OCI-LY7 (cell line): ENCODE results near the gene CCDC187. TPM values are rescaled to one million over a fixed set of nuclear protein-coding genes. Genes with fewer than 3 reads are reported as not detected.

Source experiments
- BruUV-seq: library from RNA; stranded (reverse); fragments of 400-500 nt; replicated peaks from 2 replicates; lab custom pipeline; 2021; lab: Mats Ljungman, UMichigan
- CTCF ChIA-PET: fragments of 300-600 bp; sonication (Branson Sonifier 250); formaldehyde crosslinking; loops from one replicate; lab custom pipeline; 2022; ENCODE audit warnings: antibody characterized with exemption; ENCODE audit not compliant: unreplicated experiment; lab: Charles Lee
- POLR2A ChIA-PET: fragments of 300-600 bp; sonication (Branson Sonifier 250); formaldehyde crosslinking; loops from one replicate; lab custom pipeline; 2022; ENCODE audit warnings: antibody characterized with exemption; lab: Charles Lee
- DNase-seq: peaks from one replicate; pipeline ENCODE4 v3.0.0-alpha.2; 2015; ENCODE audit warnings: low spot score
- H2AFZ ChIP-seq: fragments of 200-600 bp; sonication (generic), shearing (Covaris generic); 2 replicates; pipeline ENCODE4 v1.6.1; 2014; ENCODE audit warnings: mild to moderate bottlenecking, antibody characterized with exemption, low read length, moderate library complexity
- H3K27ac ChIP-seq: fragments of 200-600 bp; sonication (generic); 2 replicates; pipeline ENCODE4 v1.5.1; 2014; ENCODE audit warnings: mixed run types, low read depth, mild to moderate bottlenecking, moderate library complexity, low read length, inconsistent platforms; ENCODE audit not compliant: poor library complexity, severe bottlenecking
- H3K36me3 ChIP-seq: fragments of 200-600 bp; sonication (generic); 2 replicates; pipeline ENCODE4 v1.6.1; 2014; ENCODE audit warnings: mild to moderate bottlenecking, antibody characterized with exemption, low read length, moderate library complexity, mixed read lengths; ENCODE audit not compliant: insufficient read depth
- H3K4me1 ChIP-seq: fragments of 200-600 bp; sonication (generic); 2 replicates; pipeline ENCODE4 v1.5.1; 2014; ENCODE audit warnings: mild to moderate bottlenecking, low read length; ENCODE audit not compliant: insufficient read depth, poor library complexity, severe bottlenecking
- H3K4me2 ChIP-seq: fragments of 200-600 bp; sonication (generic); 2 replicates; pipeline ENCODE4 v1.6.1; 2014; ENCODE audit warnings: mild to moderate bottlenecking, low read length
- H3K4me3 ChIP-seq: fragments of 200-600 bp; sonication (generic); 2 replicates; pipeline ENCODE4 v1.5.1; 2014; ENCODE audit warnings: mild to moderate bottlenecking, low read depth, low read length; ENCODE audit not compliant: poor library complexity, severe bottlenecking
- H3K79me2 ChIP-seq: fragments of 200-600 bp; sonication (generic); 2 replicates; pipeline ENCODE4 v1.6.1; 2016; ENCODE audit warnings: low read depth, mild to moderate bottlenecking, low read length, moderate library complexity, mixed read lengths; ENCODE audit not compliant: insufficient read depth
- H3K9me2 ChIP-seq: fragments of 200-600 bp; sonication (generic); 2 replicates; pipeline ENCODE4 v1.6.1; 2016; ENCODE audit warnings: mild to moderate bottlenecking, low read length, mixed read lengths; ENCODE audit not compliant: insufficient read depth
- H3K9me3 ChIP-seq: fragments of 200-600 bp; sonication (generic); 2 replicates; pipeline ENCODE4 v1.6.1; 2014; ENCODE audit warnings: mild to moderate bottlenecking, mixed run types, low read length, mixed read lengths
- H4K20me1 ChIP-seq: fragments of 200-600 bp; sonication (generic); 2 replicates; pipeline ENCODE4 v1.6.1; 2014; ENCODE audit warnings: mild to moderate bottlenecking, antibody characterized with exemption, low read length, moderate library complexity, mixed read lengths; ENCODE audit not compliant: insufficient read depth
- EZH2phosphoT487 ChIP-seq: fragments of 200-600 bp; sonication (generic); IDR thresholded peaks from 2 replicates; pipeline ENCODE4 v1.6.1; 2018; ENCODE audit warnings: low read depth, borderline replicate concordance, mild to moderate bottlenecking, mixed run types, antibody characterized with exemption, low read length, moderate library complexity, mixed read lengths
- intact Hi-C: fragments of 100-400 bp; cut with micrococcal nuclease; formaldehyde crosslinking; loops from one replicate; pipeline ENCODE4 v1.10.0; 2022; ENCODE audit not compliant: unreplicated experiment
- total RNA-seq, 2 experiments: library from RNA; depleted of rRNA in 1 of 2; stranded (reverse); fragments of >200 nt in 1 of 2; shearing (Covaris generic) in 1 of 2; gene quantifications; 2 replicates each; pipeline ENCODE4 v1.2.3, GENCODE V29; 2014 to 2022
- TF ChIP-seq, protein P1 (sequence below): fragments of 200-600 bp; sonication (generic); conservative IDR thresholded peaks from 2 replicates; pipeline ENCODE4 v1.5.1; 2014; ENCODE audit warnings: mild to moderate bottlenecking, antibody characterized with exemption, low read length, moderate library complexity, mixed read lengths

CCDC187 gene
- total RNA-seq, 2 experiments from 2014 or later, result not detected

DNA sequence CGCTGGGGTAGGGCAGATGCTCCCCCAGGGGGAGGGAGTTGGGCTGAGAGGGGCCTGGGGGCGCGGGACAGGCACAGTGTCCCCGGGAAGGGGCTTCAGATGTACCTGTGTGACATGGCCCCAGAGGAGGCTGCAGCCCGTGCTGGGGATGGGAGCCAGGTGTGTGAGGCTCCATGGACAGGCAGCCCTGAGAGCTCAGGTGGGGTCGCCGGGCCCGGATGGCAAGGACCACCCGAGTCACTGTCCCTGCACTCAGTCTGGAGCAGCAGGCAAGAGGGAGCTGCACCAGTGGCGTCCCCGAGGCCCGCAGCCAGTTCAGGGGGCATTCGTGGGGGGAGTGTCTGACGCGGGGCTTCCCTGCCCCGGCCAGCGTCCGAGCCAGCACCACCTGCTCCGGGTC is 18.9 kb downstream of the CCDC187 start:
- H3K4me1 ChIP-seq, result peaks cover 23% of the 10 kb centered on the region
- no peaks in the 10 kb centered on the region for H3K9me2 ChIP-seq
- DNase-seq, result no peak
- H3K27ac ChIP-seq, result no peak overlapping the region
- no peaks in the 10 kb centered on the region for H4K20me1 ChIP-seq
- intact Hi-C loops, result no loop called here
- H3K79me2 ChIP-seq, result no peaks in the 10 kb centered on the region
- BruUV-seq, result no TSS peak
- H3K36me3 ChIP-seq, result no peaks in the 10 kb centered on the region
- POLR2A ChIA-PET, result no interaction called here
- no peaks in the 10 kb centered on the region for H3K9me3 ChIP-seq
- no peak for TF ChIP-seq EZH2phosphoT487
- TF ChIP-seq, protein P1, sequence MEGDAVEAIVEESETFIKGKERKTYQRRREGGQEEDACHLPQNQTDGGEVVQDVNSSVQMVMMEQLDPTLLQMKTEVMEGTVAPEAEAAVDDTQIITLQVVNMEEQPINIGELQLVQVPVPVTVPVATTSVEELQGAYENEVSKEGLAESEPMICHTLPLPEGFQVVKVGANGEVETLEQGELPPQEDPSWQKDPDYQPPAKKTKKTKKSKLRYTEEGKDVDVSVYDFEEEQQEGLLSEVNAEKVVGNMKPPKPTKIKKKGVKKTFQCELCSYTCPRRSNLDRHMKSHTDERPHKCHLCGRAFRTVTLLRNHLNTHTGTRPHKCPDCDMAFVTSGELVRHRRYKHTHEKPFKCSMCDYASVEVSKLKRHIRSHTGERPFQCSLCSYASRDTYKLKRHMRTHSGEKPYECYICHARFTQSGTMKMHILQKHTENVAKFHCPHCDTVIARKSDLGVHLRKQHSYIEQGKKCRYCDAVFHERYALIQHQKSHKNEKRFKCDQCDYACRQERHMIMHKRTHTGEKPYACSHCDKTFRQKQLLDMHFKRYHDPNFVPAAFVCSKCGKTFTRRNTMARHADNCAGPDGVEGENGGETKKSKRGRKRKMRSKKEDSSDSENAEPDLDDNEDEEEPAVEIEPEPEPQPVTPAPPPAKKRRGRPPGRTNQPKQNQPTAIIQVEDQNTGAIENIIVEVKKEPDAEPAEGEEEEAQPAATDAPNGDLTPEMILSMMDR, result no peak
- H3K4me2 ChIP-seq, result no peak overlapping the region
- CTCF ChIA-PET, result no interaction called here
- H3K4me3 ChIP-seq, result no peak overlapping the region
- H2AFZ ChIP-seq, result no peak overlapping the region

DNA sequence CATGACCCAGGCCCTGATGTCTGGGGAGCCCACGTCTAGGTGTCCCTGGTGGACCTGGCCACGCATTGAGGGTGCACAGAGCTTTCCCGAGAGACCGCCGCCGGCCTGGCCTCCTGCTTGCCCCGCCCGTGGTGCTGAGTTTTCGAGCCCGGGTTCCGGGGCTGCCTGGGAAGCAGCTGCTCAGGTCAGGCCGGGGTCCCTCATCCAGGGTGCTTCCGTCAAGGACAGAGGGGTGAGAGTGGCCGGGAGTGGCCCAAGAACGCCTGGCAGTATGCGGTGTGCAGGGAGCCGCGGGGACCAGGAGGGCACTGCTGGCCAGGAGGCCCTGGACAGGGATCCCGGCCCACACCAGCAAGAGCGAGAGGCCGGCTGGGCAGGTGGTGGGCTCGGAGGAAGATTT is 19.6 kb downstream of the CCDC187 start:
- no peak overlapping the region for H3K27ac ChIP-seq
- TF ChIP-seq EZH2phosphoT487, result no peak
- TF ChIP-seq, protein P1, result no peak
- no peak overlapping the region for H2AFZ ChIP-seq
- ChIA-PET POLR2A (no interaction called here), CTCF (no interaction called here)
- no peak overlapping the region for H3K4me2 ChIP-seq
- DNase-seq, result no peak
- H4K20me1 ChIP-seq, result no peaks in the 10 kb centered on the region
- no peaks in the 10 kb centered on the region for H3K9me2 ChIP-seq
- intact Hi-C loops, result no loop called here
- no peaks in the 10 kb centered on the region for H3K36me3 ChIP-seq
- H3K9me3 ChIP-seq, result no peaks in the 10 kb centered on the region
- no TSS peak for BruUV-seq
- H3K79me2 ChIP-seq, result no peaks in the 10 kb centered on the region
- no peak overlapping the region for H3K4me3 ChIP-seq
- H3K4me1 ChIP-seq, result peaks cover 23% of the 10 kb centered on the region

DNA sequence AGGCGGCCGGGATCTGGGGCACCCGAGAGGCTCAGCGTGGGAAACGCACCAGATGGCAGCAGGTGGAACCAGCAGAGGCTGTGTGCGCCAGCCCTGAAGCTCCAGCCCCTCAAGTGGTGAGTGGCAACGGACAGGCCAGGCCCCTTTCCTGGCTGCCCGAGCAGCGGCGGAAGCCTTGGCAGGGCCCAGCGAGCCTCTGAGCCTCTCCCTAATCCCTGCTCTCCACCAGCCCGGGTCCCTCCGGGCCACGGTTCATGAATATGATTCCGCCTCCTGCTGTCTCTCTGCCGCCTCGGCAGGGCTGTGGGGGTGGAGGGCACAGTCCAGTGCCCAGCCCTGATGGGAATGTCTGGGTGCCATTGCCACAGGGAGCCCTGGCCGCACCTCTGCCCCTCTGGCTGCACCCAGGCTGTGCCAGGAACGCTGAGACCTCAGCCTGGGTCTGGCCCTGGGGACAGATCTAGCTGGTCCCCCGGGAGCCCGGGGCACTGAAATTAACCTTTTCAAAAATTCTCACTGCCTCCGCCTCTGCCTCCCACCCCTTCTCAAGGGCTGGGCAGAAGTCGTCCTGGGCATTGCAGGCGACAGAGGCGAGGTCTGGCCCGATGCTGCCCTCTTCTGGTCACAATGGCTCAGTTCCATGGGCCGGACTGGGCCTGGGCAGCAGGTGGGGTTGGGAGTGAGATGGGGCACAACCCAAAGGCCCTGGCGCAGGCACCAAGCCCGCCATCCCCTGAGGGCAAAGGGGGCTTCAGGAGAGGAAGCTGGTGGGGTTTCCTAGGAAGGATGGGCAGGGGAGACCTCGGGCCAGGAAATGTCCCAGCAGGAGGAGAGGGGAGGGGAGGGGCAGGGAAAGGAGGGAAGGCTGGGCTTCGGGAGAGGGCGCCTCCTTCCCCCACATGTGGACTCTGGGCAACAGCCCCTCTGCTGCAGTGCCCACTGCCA is 20.3 kb downstream of the CCDC187 start:
- Histone ChIP-seq H3K9me2 (no peaks in the 10 kb centered on the region), H3K4me1 (peaks cover 20% of the 10 kb centered on the region), H3K36me3 (no peaks in the 10 kb centered on the region), H2AFZ (no peak overlapping the region), H4K20me1 (no peaks in the 10 kb centered on the region), H3K79me2 (no peaks in the 10 kb centered on the region), H3K27ac (no peak overlapping the region), H3K4me3 (no peak overlapping the region), H3K4me2 (peak overlapping the region; percentile 44), H3K9me3 (no peaks in the 10 kb centered on the region)
- POLR2A ChIA-PET, result no interaction called here
- BruUV-seq, result no TSS peak
- CTCF ChIA-PET, result no interaction called here
- TF ChIP-seq EZH2phosphoT487, result no peak
- TF ChIP-seq, protein P1, result peak; percentile 86
- intact Hi-C loops, result loop anchor here (1.0 to 2.0 kb wide), 2 partner anchors 61 to 113 kb away; no protein-coding TSS in a partner anchor
- peak; percentile 78 for DNase-seq
